ENCODE results near the gene IFT57.
A peak's percentile ranks its signal among the peaks of the same experiment; 100 is the strongest.
"Not testable (repeated sequence)": the region's sequence is repeated elsewhere in the genome, so short reads cannot be mapped to it uniquely, and the experiment has no call there.

The IFT57 gene

GRCh38 chr3:108164391-108164790 lies 57.8 kb downstream of the IFT57 start:
- DNase-seq (ENCODE audit: low read depth in 2 of 2, low spot score in 1 of 2) = no peak

GRCh38 chr3:108159865-108160264 lies 62.4 kb downstream of the IFT57 start:
- no peak for DNase-seq (ENCODE audit: low read depth in 2 of 2, low spot score in 1 of 2)

GRCh38 chr3:108159105-108159504 lies 63.1 kb downstream of the IFT57 start:
- no peak for DNase-seq (ENCODE audit: low read depth in 2 of 2, low spot score in 1 of 2)

- DNase-seq (ENCODE audit: low read depth in 2 of 2, low spot score in 1 of 2) = no peak
Observed at GRCh38 chr3:108158251-108158650, 64.0 kb downstream of the IFT57 start.

- no peak for DNase-seq (ENCODE audit: low read depth in 2 of 2, low spot score in 1 of 2)
Observed at GRCh38 chr3:108157273-108157672, 65.0 kb downstream of the IFT57 start.

- no peak for DNase-seq (ENCODE audit: low read depth in 2 of 2, low spot score in 1 of 2)
Observed at GRCh38 chr3:108156312-108156853, 65.8 kb downstream of the IFT57 start.

GRCh38 chr3:108155642-108156041 lies 66.6 kb downstream of the IFT57 start:
- not testable (repeated sequence) for DNase-seq (ENCODE audit: low read depth in 2 of 2, low spot score in 1 of 2)

GRCh38 chr3:108153451-108153981 lies 68.7 kb downstream of the IFT57 start:
- peak in 1 of 2 donors; percentile 8 for DNase-seq (ENCODE audit: low read depth in 2 of 2, low spot score in 1 of 2)

- no peak for DNase-seq (ENCODE audit: low read depth in 2 of 2, low spot score in 1 of 2)
Observed at GRCh38 chr3:108152274-108152673, 70.0 kb downstream of the IFT57 start.

GRCh38 chr3:108150200-108150599 lies 72.0 kb downstream of the IFT57 start:
- no peak for DNase-seq (ENCODE audit: low read depth in 2 of 2, low spot score in 1 of 2)

GRCh38 chr3:108146139-108146538 lies 76.1 kb downstream of the IFT57 start:
- DNase-seq (ENCODE audit: low read depth in 2 of 2, low spot score in 1 of 2) = no peak

- DNase-seq (ENCODE audit: low read depth in 2 of 2, low spot score in 1 of 2) = no peak
Observed at GRCh38 chr3:108145578-108145977, 76.6 kb downstream of the IFT57 start.

GRCh38 chr3:108137460-108137814 lies 84.8 kb downstream of the IFT57 start:
- DNase-seq (ENCODE audit: low read depth in 2 of 2, low spot score in 1 of 2) = no peak

GRCh38 chr3:108136561-108137459 lies 85.4 kb downstream of the IFT57 start:
- no peak for DNase-seq (ENCODE audit: low read depth in 2 of 2, low spot score in 1 of 2)

- no peak for DNase-seq (ENCODE audit: low read depth in 2 of 2, low spot score in 1 of 2)
Observed at GRCh38 chr3:108134555-108134880, 87.7 kb downstream of the IFT57 start.

GRCh38 chr3:108133858-108134554 lies 88.2 kb downstream of the IFT57 start:
- DNase-seq (ENCODE audit: low read depth in 2 of 2, low spot score in 1 of 2) = no peak

- DNase-seq (ENCODE audit: low read depth in 2 of 2, low spot score in 1 of 2) = no peak
Observed at GRCh38 chr3:108133048-108133369, 89.2 kb downstream of the IFT57 start.

GRCh38 chr3:108131475-108132134 lies 90.6 kb downstream of the IFT57 start:
- no peak for DNase-seq (ENCODE audit: low read depth in 2 of 2, low spot score in 1 of 2)

GRCh38 chr3:108130701-108131474 lies 91.3 kb downstream of the IFT57 start:
- no peak for DNase-seq (ENCODE audit: low read depth in 2 of 2, low spot score in 1 of 2)

- no peak for DNase-seq (ENCODE audit: low read depth in 2 of 2, low spot score in 1 of 2)
Observed at GRCh38 chr3:108130236-108130635, 92.0 kb downstream of the IFT57 start.

All from stimulated activated CD8-positive, alpha-beta memory T cell treated with anti-CD3 and anti-CD28 coated beads, Interleukin-4, amount 100 ng/mL, for 1 hour (primary cell).